Measurements from ENCODE around the gene XCR1.

XCR1 gene

DNA sequence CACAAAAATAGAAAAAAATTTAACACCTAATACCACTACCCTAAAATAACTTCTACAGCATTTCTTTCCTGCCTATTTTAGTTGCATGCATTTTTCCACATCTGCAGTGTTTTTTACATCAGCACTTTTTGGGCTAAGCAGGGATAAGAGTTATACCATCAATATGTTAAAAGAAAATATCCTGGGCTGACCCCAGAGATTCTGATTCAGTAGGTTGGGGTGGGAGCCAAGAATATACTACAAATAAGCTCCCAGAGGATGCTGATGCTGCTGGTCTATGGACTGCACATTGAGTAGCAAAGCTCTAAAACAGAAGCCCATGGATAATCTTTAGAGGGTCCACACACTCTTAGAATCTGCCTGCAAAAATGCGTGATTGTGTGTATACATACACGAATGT is 46.5 kb downstream of the XCR1 start:
- DNase-seq: no peak

DNA sequence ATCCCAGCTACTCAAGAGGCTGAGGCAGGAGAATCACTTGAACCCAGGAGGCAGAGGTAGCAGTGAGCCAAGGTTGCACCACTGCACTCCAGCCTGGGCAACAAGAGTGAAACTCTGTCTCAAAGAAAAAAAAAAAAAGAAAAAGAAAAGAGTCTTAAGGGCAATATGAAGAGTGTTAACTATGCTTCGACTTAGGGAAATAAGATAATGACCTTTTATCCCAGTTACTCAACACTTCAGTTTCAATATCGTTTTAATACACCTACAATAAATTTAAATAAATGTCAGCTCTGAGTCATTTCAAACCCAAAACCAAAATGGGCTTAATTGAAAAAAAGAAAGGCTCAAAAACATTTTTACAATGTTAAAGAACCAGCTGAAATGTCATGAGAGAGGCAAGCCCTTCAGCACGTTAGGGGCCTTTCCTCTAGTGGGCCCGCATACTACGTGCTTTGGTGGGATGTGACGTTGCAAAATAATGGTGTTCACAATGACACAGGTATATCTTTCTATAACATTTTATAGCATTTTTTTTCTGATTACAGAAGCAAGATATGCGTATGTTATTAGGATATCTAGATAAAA is 47.0 kb downstream of the XCR1 start:
- DNase-seq: no peak

DNA sequence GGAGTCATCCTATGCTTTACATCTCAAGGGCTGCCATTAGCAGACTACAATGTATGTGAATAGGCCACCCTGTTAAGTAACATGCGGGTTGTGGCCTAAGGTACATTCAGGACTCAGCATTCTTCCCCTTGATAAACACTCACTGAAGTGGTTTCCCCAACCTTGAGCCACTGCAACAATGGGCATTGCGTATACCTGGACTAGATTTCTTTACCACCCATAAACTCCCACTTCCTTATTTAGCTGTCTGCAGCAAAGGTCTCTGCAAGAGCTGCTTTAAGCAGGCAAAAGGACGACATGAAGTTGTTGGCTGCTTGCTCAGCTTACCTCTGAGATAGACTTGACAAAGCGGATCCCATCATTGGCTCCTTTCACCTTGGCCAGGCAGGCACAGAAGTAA is 47.9 kb downstream of the XCR1 start:
- no peak for DNase-seq

DNA sequence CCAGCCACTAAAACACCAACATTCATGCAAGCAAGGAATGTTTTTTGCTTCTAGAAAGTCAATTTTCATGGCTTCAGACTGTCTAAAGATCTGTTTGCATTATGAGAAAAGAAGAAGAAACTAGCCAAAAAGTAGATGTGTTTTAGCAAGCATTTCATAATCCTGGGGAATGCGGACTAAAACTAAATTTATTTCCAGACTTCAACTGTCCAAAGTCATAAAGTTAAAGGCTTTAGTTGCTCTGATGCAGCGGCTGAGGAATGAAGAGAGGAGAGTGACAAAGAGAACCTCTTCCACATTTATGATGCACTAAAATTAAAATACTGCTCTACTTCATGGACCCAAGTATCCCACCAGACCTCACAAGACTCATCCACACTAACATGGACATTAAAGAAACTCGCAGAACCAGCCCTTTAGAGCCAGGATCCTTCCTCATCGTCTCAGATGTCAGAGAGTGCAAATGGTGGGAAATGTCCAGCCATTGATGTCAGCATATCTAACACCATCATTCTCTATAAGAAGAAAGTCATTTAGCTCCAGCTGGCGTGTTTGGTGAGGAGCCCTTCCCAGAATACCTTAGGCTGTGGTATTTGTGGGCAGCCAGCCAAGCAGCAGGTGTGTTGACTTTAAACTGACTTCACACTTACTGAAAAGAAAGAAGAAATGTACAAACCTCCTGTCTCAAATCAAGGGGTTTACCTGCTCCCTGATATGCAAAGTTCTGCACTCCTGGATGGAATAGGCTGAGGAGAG is 49.1 kb downstream of the XCR1 start:
- DNase-seq: peak; percentile 80

DNA sequence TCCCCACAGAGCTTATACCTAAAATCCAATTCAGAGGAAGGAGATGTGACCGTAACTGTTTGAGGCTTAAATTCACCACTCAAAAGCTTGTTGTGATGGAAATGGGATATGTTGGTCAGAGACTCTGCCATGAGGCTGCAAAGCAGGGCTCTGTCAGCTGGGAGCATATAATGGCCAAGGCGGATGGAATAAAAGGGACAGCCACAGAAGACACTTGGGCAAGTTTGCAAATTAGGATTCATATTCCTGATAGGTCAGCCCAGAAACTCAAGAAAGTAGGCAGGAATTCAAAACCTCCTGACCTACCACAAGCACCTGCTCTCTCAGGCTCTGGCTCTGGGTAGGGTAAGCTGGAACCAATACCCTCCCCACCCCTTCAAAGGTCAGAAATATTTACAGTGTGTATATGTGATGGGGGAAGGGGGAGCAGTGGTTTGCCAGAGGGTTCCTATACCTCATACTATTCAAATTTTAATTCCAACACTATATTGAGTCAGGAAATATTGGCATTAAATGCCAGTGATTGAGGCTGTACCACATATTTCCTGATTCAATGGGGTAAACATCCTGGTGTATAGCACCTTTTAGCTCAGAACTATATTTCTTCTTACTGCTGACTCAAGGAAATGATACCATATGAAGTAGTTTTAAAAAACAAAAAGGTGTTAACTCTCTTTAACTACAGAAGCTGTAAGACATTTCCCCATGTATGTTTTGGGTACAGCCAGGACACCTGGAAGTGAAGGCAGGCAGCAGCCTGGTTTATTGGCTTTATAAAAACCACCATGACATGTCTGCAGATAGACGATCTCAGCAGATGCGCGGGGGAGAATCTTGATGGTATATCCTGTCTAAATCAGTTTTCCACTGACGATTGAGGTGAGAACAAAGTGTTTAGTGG is 50.8 kb downstream of the XCR1 start:
- DNase-seq: peak; percentile 73

DNA sequence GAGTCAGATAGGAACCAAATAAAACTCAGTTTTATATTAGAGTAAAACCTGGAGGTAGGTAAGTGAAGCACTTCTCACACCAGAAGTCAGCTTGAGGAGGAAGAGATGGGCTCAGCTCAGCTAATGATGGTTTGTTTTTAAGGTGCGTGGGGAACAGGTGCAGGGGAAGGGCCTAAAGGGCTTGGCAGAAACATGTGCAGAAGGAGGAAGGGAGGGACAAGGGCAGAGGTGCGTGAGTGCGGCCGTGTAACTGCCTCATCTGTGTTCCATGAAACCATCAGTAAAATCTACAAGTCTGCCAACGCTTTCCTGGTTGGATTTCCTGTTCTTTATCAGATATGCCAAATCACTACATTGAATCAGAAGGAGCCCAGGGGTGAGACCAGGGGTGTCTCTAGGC is 51.6 kb downstream of the XCR1 start:
- peak; percentile 77 for DNase-seq

DNA sequence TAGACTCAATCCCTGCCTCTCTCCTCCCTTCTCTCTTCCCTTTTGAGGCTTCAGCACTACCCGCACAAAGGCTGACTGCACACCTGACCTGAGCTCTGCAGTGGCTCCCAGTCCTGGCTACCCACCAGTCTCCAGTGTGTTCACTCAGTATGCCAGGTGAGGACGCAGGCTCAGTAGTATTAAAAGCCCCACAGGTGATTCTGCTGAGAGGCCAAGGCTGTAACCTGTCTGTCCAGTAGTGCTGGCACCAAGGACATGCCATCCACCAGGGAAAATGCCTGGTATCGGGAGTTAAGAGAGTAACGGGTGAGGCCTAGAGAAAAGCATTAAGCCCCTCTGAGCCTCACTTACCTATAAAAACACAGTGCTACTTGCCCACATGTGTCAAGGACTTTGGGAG is 52.6 kb downstream of the XCR1 start:
- DNase-seq: no peak

DNA sequence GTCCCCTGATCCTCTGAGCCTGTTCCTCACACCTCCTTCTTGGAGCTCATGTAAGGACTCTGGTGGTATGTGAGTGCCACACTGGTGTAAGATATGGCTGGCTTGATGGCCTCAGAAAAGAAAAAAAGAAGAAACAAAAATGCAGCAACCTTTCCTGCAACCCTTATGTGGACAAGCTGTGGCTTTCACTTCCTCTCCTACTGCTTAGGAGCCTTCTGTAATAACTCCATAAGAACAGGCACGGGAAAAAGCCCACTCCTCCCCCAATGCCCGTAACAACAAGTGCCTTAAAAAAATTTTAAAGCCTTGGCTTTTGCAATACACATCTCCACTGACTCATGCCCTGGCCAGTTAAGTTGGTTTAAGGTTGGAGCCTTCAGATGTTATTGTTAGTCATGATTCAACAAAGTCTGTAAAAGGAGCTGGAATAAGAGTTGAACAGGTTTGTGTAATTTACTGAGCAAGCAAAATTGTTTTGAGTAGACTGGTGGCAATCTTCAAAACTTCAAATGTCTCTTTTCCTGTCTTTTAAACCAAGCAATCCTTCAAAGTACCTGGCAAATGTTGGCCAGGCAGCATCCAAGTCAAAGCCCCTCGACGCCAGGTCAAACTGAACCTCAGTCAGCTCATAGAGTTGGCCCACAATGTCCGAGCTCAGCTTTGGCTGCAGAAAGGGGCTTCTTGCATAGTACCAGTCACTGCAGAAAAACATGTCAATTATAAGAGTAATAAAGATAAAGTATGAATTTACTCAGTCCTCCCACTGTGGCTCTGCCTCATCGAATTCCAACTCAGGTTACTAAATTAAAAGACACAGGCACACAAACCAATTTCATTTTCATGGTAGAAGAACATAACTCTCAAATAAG is 54.5 kb downstream of the XCR1 start:
- DNase-seq: no peak

DNA sequence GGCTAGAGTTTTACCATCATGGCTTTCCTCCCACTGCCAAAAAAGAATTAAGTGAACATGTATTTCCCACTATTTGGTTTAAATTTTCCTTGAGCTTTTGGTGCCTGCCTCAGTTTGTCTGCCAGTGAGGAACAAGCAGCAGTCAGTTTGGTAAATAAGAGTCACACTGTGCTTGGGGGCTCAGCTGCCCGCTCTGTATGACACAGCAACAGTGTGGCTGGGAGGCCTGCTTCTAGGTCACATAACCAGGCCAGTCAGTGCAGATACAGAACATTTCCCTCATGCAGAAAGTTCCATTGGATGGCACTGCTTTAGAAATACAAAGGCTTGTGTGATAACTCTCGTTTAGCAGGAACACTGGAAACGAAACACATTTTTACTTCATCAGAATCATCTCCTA is 57.3 kb downstream of the XCR1 start:
- no peak for DNase-seq

DNA sequence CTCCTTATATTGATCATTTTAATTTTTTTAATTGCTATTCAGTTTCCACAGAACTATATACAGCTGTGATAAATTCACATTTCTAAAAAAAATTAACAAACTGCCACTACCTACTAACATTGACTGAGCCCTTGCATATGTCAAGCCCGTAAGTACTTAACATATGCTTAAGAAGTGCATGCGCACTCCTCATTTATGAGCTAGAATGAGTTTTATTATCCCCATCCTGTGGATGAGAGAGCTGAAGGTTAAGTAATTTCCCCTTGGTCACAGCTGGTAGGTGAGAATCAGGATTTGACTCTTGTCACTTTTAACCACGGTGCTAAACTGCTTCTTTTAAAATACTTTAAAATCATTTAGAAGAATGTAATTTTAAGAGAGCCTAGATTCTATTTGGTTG is 58.2 kb downstream of the XCR1 start:
- DNase-seq: no peak

DNA sequence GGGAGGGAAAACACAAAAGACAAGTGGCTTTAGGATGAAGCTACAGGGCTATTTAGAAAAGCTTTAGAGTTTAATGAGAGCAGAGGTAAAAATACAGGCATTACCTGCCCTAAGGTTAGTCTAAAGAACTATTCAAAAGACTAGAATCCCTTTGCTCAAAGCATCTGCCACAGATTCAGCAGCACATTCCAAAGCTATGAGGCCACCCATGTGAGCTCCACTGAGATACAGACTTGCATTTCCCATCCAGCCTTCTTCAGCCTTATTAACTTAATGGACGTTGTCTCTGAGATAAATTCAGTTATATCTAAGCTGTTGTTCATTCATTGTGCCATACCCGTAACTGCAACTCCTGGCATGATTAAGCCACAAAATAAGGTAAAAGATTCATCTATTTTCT is 58.6 kb downstream of the XCR1 start:
- DNase-seq: no peak

DNA sequence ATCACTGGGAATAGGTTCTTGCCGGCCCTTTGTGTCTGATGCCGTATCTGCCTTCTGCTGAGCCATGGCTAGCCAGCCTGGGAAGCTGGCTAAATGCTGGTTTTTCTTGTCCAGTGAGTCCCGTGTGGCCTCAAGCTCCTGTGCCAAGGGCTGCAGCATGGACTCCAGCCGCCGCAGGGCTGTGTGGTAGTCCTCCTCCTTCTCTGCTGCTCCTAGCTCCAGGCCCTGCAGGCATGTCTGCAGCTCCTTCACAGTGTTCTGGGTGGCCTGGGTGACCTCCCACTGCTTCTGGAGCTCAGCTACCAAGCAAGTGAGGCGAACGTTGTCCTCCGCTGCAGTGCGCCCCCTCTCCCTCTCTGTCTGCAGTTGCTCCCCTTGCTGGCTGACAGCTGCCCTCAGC is 59.1 kb downstream of the XCR1 start:
- DNase-seq: no peak

DNA sequence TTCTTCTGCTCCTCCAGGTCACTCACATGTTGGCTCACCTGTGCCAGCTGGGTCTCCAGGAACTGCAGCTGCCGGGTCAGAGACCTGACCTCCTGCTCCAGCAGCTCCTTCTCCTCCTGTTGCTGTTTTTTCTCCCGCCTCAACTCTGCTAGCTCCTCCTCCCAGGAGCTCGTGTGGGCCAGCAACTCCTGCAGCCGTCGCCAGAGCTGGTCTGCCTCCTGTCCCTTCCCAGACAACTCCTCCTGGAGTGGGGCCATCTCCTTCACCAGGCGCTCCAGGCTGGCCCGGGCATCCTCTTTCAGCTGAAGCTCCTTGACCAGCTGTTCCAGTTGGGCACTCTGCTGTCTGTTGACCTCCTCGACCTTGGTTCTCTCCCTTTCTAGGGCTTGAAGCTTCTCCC is 59.6 kb downstream of the XCR1 start:
- DNase-seq: no peak

Data from activated effector memory CD4-positive, alpha-beta T cell treated with anti-CD3 and anti-CD28 coated beads, Interleukin-2, amount 50 U/mL, for 16 hours (primary cell).